ENCODE measurements around the gene DAB1. TPM values are rescaled to one million over a fixed set of nuclear protein-coding genes. Genes with fewer than 3 reads are reported as not detected.

The DAB1 gene
- total and polyA plus RNA-seq, 2 of the 8 experiments (the other 6 are each of a cell fraction or from before 2014, with no cell fraction given) = 4.4 to 11.8 TPM

- Histone ChIP-seq H3K9me3 (ENCODE audit: insufficient read depth in 2 of 2, low read depth in 1 of 2, low read length in 1 of 2) (no peaks in the 10 kb centered on the region), H3K79me1 (ENCODE audit: low read depth, low read length) (no peaks in the 10 kb centered on the region), H4K8ac (ENCODE audit: extremely low read depth, insufficient read depth, low read length) (no peak overlapping the region), H3K14ac (ENCODE audit: insufficient read length) (no peak overlapping the region), H2AK5ac (ENCODE audit: low read depth, low read length) (no peak overlapping the region), H2BK120ac (replicated peaks; ENCODE audit: low read depth, low read length) (no peak overlapping the region), H3K23me2 (ENCODE audit: low read depth, low read length) (no peaks in the 10 kb centered on the region), H3K4me1 (replicated peaks in 1 of 4; ENCODE audit: control insufficient read depth in 3 of 4, insufficient read depth in 4 of 4, low read length in 3 of 4) (peaks cover 0 to 3% (median 0%) of the 10 kb centered on the region in 4 experiments; a peak in 1 of 7 replicates), H3K4me3 (ENCODE audit: extremely low read depth in 1 of 4, insufficient read depth in 2 of 4, low read depth in 3 of 4, low read length in 4 of 4) (no peak overlapping the region), H4K5ac (ENCODE audit: insufficient read length, low read depth, low read length) (no peak overlapping the region), H3K9ac (replicated peaks in 1 of 4; ENCODE audit: extremely low read depth in 1 of 4, low read depth in 3 of 4, low read length in 3 of 4) (no peak overlapping the region), H4K20me1 (replicated peaks in 1 of 2; ENCODE audit: control insufficient read depth in 1 of 2, insufficient read depth in 2 of 2, low read length in 2 of 2) (no peaks in the 10 kb centered on the region), H3K79me2 (ENCODE audit: control insufficient read depth in 1 of 2, insufficient read depth in 2 of 2, low read length in 2 of 2) (no peaks in the 10 kb centered on the region), H3K4ac (replicated peaks; ENCODE audit: insufficient read length, low read depth, low read length) (no peak overlapping the region), H2BK20ac (ENCODE audit: low read length) (no peak overlapping the region), H3K23ac (ENCODE audit: insufficient read length) (no peak overlapping the region), H2AFZ (ENCODE audit: low read length) (no peak overlapping the region), H2BK15ac (ENCODE audit: low read length) (no peak overlapping the region), H3K56ac (replicated peaks; ENCODE audit: insufficient read length, low read depth, low read length) (no peak overlapping the region), H3K4me2 (ENCODE audit: insufficient read depth in 1 of 2, low read depth in 2 of 2, low read length in 2 of 2) (no peak overlapping the region), H3K36me3 (ENCODE audit: control insufficient read depth in 2 of 4, insufficient read depth in 4 of 4, low read length in 3 of 4) (no peaks in the 10 kb centered on the region), H3K27me3 (replicated peaks in 1 of 4; ENCODE audit: control insufficient read depth in 3 of 4, extremely low read depth in 1 of 4, insufficient read depth in 3 of 4, low read length in 3 of 4) (no peaks in the 10 kb centered on the region), H4K91ac (replicated peaks; ENCODE audit: insufficient read length, low read length) (no peak overlapping the region), H3K27ac (ENCODE audit: low read depth, low read length) (no peak overlapping the region), H2BK5ac (ENCODE audit: low read depth, low read length) (no peak overlapping the region), H3K18ac (ENCODE audit: extremely low read depth, low read length) (no peak overlapping the region), H2BK12ac (ENCODE audit: low read depth, low read length) (no peak overlapping the region)
- no peak for FAIRE-seq
- ChIA-PET POLR2A (ENCODE audit: partially characterized antibody) (no interaction called here), CTCF (ENCODE audit: partially characterized antibody) (interaction anchor here (0.7 to 4.2 kb wide), 7 partner anchors 9 to 1518 kb away, joined by 3 to 16 read pairs (median 5); no protein-coding TSS in a partner anchor)
- WGBS, 2 experiments (ENCODE audit: extremely low coverage in 1 of 2, insufficient coverage in 1 of 2, insufficient read length in 1 of 2, insufficient replicate concordance in 2 of 2, low coverage in 1 of 2, low lambda C conversion rate in 2 of 2, missing lambda C conversion rate in 1 of 2) = 98% methylated on average over 6 of the region's 6 CpGs; no CpG with 5 or more reads in 1 of the 2 experiments
- DNase-seq (ENCODE audit: low read depth in 1 of 2, low spot score in 2 of 2) = no peak
- TF ChIP-seq JUND (IDR thresholded peaks at IDR 0.05; ENCODE audit: low read length) (no peak), SP2 (IDR thresholded peaks at IDR 0.05; ENCODE audit: low read length) (no peak), CREB1 (IDR thresholded peaks at IDR 0.05) (no peak), USF2 (IDR thresholded peaks at IDR 0.05; ENCODE audit: low read length) (no peak), PHF8 (conservative IDR thresholded peaks at IDR 0.05; ENCODE audit: low read depth, low read length) (no peak), EP300 (IDR thresholded peaks at IDR 0.05; ENCODE audit: borderline replicate concordance in 1 of 2, low read depth in 2 of 2, low read length in 2 of 2) (no peak), GABPA (IDR thresholded peaks at IDR 0.05; ENCODE audit: borderline replicate concordance, insufficient read depth, low read length) (no peak), RXRA (IDR thresholded peaks at IDR 0.05; ENCODE audit: insufficient read depth, low read depth, low read length) (no peak), SIX5 (IDR thresholded peaks at IDR 0.05; ENCODE audit: low read depth, low read length) (no peak), ATF2 (IDR thresholded peaks at IDR 0.05; ENCODE audit: low read length) (no peak)
Observed at GRCh38 chr1:57063406-57064125, 360.3 kb downstream of the DAB1 start.

Data from H1 (cell line).